HS-5 (cell line): Measurements from ENCODE around the gene PCDHGA10.
"Not testable (repeated sequence)": the region's sequence is repeated elsewhere in the genome, so short reads cannot be mapped to it uniquely, and the experiment has no call there.

Source experiments
- DNase-seq: peaks from one replicate; pipeline ENCODE4 v3.0.0-alpha.2; 2012; ENCODE audit warnings: low read depth

Gene PCDHGA10

DNA sequence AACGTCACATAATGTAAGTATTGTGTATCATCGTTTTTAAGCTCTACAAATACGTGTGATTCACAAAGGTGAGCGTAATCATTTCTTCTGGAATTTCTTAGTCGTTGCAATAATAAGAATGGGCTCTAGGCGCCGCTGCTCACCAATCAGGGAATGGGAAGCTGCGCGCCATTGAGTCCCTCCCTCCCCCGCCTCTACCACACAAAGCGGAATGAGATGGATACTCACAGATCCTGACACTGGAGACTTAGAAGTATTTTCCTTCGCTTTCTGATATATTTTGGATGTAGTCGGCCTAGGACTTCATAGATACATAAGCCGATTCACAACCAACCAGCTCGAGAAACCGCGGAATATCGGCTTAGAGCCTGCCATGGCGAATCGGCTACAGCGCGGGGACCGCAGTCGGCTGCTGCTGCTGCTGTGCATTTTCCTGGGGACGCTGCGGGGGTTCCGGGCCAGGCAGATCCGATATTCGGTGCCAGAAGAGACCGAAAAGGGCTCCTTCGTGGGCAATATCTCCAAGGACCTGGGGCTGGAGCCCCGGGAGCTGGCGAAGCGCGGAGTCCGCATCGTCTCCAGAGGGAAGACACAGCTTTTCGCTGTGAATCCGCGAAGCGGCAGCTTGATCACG is 8.2 kb downstream of the PCDHGA10 start, which contains the start of gene PCDHGA11:
Gene PCDHGA11 (plus strand): TSS at position 197 of the 634 bp plus-strand sequence. CDS start 177 bp downstream, at position 374.
- no peak for DNase-seq

GRCh38 chr5:141421489-141421855 is 8.7 kb downstream of the PCDHGA10 start:
- no peak for DNase-seq

DNA sequence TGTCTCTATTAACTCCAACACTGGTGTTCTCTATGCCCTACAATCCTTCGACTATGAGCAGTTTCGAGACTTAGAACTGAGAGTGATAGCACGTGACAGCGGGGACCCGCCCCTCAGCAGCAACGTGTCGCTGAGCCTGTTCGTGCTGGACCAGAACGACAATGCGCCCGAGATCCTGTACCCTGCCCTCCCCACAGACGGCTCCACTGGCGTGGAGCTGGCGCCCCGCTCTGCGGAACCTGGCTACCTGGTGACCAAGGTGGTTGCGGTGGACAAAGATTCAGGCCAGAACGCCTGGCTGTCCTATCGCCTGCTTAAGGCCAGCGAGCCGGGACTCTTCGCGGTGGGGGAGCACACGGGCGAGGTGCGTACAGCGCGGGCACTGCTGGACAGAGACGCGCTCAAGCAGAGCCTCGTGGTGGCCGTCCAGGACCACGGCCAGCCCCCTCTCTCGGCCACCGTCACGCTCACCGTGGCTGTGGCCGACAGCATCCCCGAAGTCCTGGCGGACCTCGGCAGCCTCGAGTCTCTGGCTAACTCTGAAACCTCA is 10.0 kb downstream of the PCDHGA10 start:
- DNase-seq, result no peak

DNA sequence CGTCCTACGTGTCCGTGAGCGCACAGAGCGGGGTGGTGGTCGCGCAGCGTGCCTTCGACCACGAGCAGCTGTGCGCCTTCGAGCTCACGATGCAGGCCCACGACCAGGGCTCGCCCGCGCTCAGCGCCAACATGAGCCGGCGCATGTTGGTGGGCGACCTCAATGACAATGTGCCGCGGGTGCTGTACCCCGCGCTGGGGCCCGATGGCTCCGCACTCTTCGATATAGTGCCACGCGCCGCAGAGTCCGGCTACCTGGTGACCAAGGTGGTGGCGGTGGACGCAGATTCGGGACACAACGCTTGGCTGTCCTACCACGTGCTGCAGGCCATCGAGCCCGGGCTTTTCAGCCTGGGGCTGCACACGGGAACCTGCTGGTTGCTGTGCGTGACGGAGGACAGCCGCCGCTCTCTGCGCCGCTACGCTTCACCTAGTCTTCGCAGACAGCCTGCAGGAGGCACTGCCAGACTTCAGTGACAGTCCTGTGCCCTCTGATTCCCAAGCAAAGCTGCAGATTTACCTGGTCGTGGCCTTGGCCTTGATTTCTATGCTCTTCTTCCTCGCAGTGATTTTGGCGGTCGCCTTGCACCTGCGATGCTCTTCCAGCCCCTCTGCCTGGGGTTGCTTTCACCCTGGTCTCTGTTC is 15.1 kb downstream of the PCDHGA10 start:
- DNase-seq, result no peak

GRCh38 chr5:141430332-141431113 is 17.7 kb downstream of the PCDHGA10 start, which contains the start of gene PCDHGA12:
Gene PCDHGA12, plus strand, starts transcription at chr5:141430507. Its CDS starts 253 bp downstream, at chr5:141430760.
- no peak for DNase-seq

DNA sequence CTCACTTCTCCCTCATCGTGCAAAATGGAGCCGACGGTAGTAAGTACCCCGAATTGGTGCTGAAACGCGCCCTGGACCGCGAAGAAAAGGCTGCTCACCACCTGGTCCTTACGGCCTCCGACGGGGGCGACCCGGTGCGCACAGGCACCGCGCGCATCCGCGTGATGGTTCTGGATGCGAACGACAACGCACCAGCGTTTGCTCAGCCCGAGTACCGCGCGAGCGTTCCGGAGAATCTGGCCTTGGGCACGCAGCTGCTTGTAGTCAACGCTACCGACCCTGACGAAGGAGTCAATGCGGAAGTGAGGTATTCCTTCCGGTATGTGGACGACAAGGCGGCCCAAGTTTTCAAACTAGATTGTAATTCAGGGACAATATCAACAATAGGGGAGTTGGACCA is 18.5 kb downstream of the PCDHGA10 start:
- DNase-seq, result no peak

- not testable (repeated sequence) for DNase-seq
Measured at GRCh38 chr5:141432308-141432707, 19.5 kb downstream of the PCDHGA10 start.

DNA sequence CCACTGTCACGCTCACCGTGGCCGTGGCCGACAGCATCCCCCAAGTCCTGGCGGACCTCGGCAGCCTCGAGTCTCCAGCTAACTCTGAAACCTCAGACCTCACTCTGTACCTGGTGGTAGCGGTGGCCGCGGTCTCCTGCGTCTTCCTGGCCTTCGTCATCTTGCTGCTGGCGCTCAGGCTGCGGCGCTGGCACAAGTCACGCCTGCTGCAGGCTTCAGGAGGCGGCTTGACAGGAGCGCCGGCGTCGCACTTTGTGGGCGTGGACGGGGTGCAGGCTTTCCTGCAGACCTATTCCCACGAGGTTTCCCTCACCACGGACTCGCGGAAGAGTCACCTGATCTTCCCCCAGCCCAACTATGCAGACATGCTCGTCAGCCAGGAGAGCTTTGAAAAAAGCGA is 19.9 kb downstream of the PCDHGA10 start:
- DNase-seq, result not testable (repeated sequence)

DNA sequence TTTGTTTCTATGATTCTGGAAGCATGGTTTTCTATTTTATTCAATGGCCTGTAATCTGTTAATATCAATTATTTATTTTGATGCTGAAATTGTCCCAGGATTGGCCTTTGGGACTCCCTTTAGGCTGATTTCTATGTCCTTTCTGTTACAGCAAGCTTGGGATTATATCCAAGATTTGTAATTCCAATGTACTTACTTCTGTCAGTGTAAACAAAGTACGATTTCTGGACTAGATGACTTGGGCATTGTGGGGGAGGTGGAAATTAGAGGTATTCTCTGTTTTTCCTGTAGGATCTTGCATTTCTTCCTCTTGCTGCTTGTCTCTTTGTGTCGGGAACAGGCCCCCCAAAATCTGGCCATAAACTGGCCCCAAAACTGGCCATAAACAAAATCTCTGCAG is 21.2 kb downstream of the PCDHGA10 start:
- no peak for DNase-seq

DNA sequence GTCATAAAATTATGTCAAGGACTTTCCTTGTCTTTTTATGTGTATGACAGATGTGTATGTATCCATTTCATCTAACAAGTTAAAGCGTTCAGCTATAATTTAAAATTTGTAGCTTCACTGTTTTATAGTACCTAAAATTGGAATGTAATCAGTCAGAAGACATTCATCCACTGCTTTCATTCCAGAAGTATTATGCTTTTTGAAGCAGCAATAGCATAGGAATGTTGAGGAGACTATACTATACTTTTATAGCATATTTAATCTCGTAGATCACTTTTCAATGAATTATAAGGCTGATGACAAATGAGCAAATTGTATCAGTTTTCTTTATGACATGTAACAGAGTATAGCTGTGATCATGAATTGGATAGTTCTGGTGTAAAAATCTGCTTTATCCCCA is 24.4 kb downstream of the PCDHGA10 start:
- DNase-seq, result no peak

DNA sequence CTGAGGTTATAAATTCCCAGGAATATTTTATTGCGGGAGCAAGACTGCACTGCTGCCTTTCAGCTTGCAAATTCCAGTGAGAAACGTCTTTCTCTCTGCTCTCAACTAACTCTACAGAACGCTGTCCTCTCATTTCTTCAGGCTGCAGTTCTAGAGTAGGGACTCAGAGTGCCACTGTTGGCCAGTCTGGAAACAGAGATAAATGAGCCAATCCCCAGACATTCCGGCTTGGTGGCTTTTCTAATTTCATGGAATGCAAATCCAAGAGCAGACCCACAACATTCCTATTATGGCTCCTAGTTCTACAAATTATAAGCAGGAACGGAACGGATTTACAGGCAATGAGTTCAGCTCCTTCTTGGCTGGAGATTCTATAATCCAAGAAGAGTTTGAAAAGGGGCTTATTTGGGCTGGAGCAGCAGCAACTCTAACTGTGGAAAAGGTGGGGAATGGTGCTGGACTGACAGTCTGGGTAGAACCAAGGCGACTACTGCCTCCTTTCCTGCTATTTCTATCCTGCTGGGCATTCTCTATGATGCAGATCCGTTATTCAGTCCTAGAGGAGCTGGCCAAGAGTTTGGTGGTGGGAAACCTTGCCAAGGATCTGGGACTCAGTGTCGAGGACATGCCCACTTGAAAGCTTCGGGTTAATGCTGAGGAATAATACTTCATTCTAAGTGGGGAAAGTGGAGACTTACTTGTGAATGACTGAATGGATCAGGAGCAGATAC is 26.8 kb downstream of the PCDHGA10 start:
- DNase-seq, result no peak

- no peak for DNase-seq
Measured at GRCh38 chr5:141440341-141440740, 27.6 kb downstream of the PCDHGA10 start.

GRCh38 chr5:141441571-141442170 is 28.9 kb downstream of the PCDHGA10 start:
- DNase-seq, result no peak

DNA sequence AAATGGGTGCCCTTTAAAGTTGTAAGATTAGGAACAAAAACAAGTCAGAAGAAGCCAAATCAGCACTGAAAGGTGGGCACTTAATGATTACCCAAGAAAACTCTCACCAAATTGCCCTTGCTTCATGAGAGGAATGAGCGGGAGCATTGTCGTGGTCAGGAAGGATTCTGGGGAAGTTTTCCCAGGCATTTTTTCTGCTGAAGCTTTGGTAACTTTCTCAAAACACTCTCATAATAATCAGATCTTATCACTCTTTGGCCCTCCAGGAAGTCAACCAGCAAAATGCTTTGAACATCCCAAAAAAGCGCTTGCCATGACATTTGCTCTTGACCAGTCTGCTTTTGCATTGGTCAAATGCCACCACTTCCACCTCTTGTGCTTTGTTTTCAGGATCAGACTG is 52.6 kb downstream of the PCDHGA10 start:
- no peak for DNase-seq
